ENCODE results near the gene ELMOD3. TPM values are rescaled to one million over a fixed set of nuclear protein-coding genes. Genes with fewer than 3 reads are reported as not detected.
"Not testable (repeated sequence)": the region's sequence is repeated elsewhere in the genome, so short reads cannot be mapped to it uniquely, and the experiment has no call there.

Gene ELMOD3
- total RNA-seq, 1 experiment from 2014 or later: 16.2 TPM

DNA sequence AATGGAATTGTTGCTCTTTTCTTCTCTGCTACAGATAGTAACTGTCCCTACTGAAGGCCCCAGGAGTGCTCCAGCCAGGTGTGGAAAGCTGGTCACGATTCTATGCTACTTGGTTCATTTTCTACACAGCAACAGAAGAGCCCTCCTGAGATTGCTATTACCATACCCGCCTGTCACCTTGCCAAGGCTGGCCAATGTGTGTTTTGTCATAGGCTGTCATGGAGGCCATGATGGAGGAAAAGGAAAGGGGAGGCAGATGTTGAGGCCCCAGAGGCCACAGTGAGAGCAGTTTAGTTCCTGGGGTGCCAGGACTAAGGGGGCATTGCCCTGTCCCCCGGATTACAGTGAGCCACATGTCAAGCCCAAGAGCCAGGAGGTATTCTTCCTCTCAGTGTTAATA is 952 bp downstream of the ELMOD3 start:
- H3K27me3 Mint-ChIP-seq (ENCODE audit: insufficient read depth, unreplicated experiment): no peaks in the 10 kb centered on the region
- TF ChIP-seq, protein P1, sequence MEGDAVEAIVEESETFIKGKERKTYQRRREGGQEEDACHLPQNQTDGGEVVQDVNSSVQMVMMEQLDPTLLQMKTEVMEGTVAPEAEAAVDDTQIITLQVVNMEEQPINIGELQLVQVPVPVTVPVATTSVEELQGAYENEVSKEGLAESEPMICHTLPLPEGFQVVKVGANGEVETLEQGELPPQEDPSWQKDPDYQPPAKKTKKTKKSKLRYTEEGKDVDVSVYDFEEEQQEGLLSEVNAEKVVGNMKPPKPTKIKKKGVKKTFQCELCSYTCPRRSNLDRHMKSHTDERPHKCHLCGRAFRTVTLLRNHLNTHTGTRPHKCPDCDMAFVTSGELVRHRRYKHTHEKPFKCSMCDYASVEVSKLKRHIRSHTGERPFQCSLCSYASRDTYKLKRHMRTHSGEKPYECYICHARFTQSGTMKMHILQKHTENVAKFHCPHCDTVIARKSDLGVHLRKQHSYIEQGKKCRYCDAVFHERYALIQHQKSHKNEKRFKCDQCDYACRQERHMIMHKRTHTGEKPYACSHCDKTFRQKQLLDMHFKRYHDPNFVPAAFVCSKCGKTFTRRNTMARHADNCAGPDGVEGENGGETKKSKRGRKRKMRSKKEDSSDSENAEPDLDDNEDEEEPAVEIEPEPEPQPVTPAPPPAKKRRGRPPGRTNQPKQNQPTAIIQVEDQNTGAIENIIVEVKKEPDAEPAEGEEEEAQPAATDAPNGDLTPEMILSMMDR (IDR thresholded peaks at IDR 0.05; ENCODE audit: unreplicated experiment): no peak
- DNase-seq (ENCODE audit: unreplicated experiment): no peak
- H3K36me3 Mint-ChIP-seq (ENCODE audit: insufficient read depth, unreplicated experiment): peaks cover 55% of the 10 kb centered on the region
- H3K4me3 Mint-ChIP-seq (ENCODE audit: unreplicated experiment): peak overlapping the region; percentile 97
- no peaks in the 10 kb centered on the region for H3K9me3 Mint-ChIP-seq (ENCODE audit: unreplicated experiment)
- POLR2A ChIA-PET: interaction anchor here (1.1 to 5.8 kb wide), 19 partner anchors 11 to 248 kb away, joined by 3 to 121 read pairs (median 6); partner anchors contain the start of genes GGCX, MAT2A, RNF181 and SH2D6
- BruUV-seq (replicated peaks): no TSS peak
- peaks cover 10% of the 10 kb centered on the region for H3K4me1 Mint-ChIP-seq (ENCODE audit: insufficient read depth, unreplicated experiment)
- intact Hi-C loops (cut with micrococcal nuclease): loop anchor here (2.0 kb wide), 1 partner anchor 247 kb away; the partner anchor contains the start of gene TMEM150A
- H3K27ac Mint-ChIP-seq (ENCODE audit: low read depth, unreplicated experiment): peak overlapping the region; percentile 98
- CTCF ChIA-PET: interaction anchor here (1.6 to 1.8 kb wide), 2 partner anchors 9 to 197 kb away, joined by 5 read pairs; no protein-coding TSS in a partner anchor

- DNase-seq (ENCODE audit: unreplicated experiment): no peak
- TF ChIP-seq, protein P1 (IDR thresholded peaks at IDR 0.05; ENCODE audit: unreplicated experiment): no peak
- H3K4me1 Mint-ChIP-seq (ENCODE audit: insufficient read depth, unreplicated experiment): peaks cover 10% of the 10 kb centered on the region
- H3K27ac Mint-ChIP-seq (ENCODE audit: low read depth, unreplicated experiment): no peak overlapping the region
- H3K9me3 Mint-ChIP-seq (ENCODE audit: unreplicated experiment): no peaks in the 10 kb centered on the region
- intact Hi-C loops (cut with micrococcal nuclease): no loop called here
- H3K4me3 Mint-ChIP-seq (ENCODE audit: unreplicated experiment): no peak overlapping the region
- peaks cover 55% of the 10 kb centered on the region for H3K36me3 Mint-ChIP-seq (ENCODE audit: insufficient read depth, unreplicated experiment)
- ChIA-PET CTCF (interaction anchor here (1.6 kb wide), 1 partner anchor 10 kb away, joined by 5 read pairs; no protein-coding TSS in a partner anchor), POLR2A (interaction anchor here (1.3 to 5.1 kb wide), 3 partner anchors 29 to 183 kb away, joined by 9 to 40 read pairs (median 36); partner anchors contain the start of genes MAT2A and TGOLN2)
- H3K27me3 Mint-ChIP-seq (ENCODE audit: insufficient read depth, unreplicated experiment): no peaks in the 10 kb centered on the region
- BruUV-seq (replicated peaks): no TSS peak
Observed at GRCh38 chr2:85356186-85356585, 1.6 kb downstream of the ELMOD3 start.

- Mint-ChIP-seq H3K4me3 (ENCODE audit: unreplicated experiment) (no peak overlapping the region), H3K4me1 (ENCODE audit: insufficient read depth, unreplicated experiment) (peaks cover 10% of the 10 kb centered on the region), H3K27me3 (ENCODE audit: insufficient read depth, unreplicated experiment) (no peaks in the 10 kb centered on the region), H3K27ac (ENCODE audit: low read depth, unreplicated experiment) (no peak overlapping the region), H3K9me3 (ENCODE audit: unreplicated experiment) (no peaks in the 10 kb centered on the region), H3K36me3 (ENCODE audit: insufficient read depth, unreplicated experiment) (peaks cover 62% of the 10 kb centered on the region)
- intact Hi-C loops (cut with micrococcal nuclease): no loop called here
- CTCF ChIA-PET: interaction anchor here (1.1 kb wide), 1 partner anchor 18 kb away, joined by 3 read pairs; no protein-coding TSS in a partner anchor
- no TSS peak for BruUV-seq (replicated peaks)
- TF ChIP-seq, protein P1 (IDR thresholded peaks at IDR 0.05; ENCODE audit: unreplicated experiment): no peak
- DNase-seq (ENCODE audit: unreplicated experiment): peak; percentile 53
- POLR2A ChIA-PET: interaction anchor here (1.3 to 1.5 kb wide), 2 partner anchors 62 to 79 kb away, joined by 3 to 4 read pairs; no protein-coding TSS in a partner anchor
Observed at GRCh38 chr2:85357736-85358135, 3.2 kb downstream of the ELMOD3 start.

GRCh38 chr2:85362653-85363387 is 8.3 kb downstream of the ELMOD3 start:
- peaks cover 46% of the 10 kb centered on the region for H3K36me3 Mint-ChIP-seq (ENCODE audit: insufficient read depth, unreplicated experiment)
- POLR2A ChIA-PET: interaction anchor here (0.6 to 1.1 kb wide), 2 partner anchors 16 to 142 kb away, joined by 3 read pairs; no protein-coding TSS in a partner anchor
- H3K4me1 Mint-ChIP-seq (ENCODE audit: insufficient read depth, unreplicated experiment); DNase-seq (ENCODE audit: unreplicated experiment); H3K27me3 Mint-ChIP-seq (ENCODE audit: insufficient read depth, unreplicated experiment); H3K27ac Mint-ChIP-seq (ENCODE audit: low read depth, unreplicated experiment); H3K4me3 Mint-ChIP-seq (ENCODE audit: unreplicated experiment); BruUV-seq (replicated peaks); intact Hi-C loops (cut with micrococcal nuclease); H3K9me3 Mint-ChIP-seq (ENCODE audit: unreplicated experiment): not testable (repeated sequence)
- CTCF ChIA-PET: interaction anchor here (0.7 kb wide), 1 partner anchor 96 kb away, joined by 3 read pairs; no protein-coding TSS in a partner anchor

Measured in MCF 10A (cell line).